GM23338 (cell line): ENCODE measurements around the gene NRP1. TPM values are rescaled to one million over a fixed set of nuclear protein-coding genes. Genes with fewer than 3 reads are reported as not detected.

Source experiments
- ATAC-seq: fragments of 200-7000 bp; cut with Tn5 transposase; 3 replicates; pipeline ENCODE4 v1.9.1; 2020
- DNase-seq: peaks from one replicate; pipeline ENCODE4 v3.0.0-alpha.2; 2015; ENCODE audit warnings: low spot score
- H2AFZ ChIP-seq: fragments of 200-600 bp; sonication (generic); 2 replicates; pipeline ENCODE4 v1.8.0; 2016; ENCODE audit warnings: antibody characterized with exemption, mild to moderate bottlenecking, moderate library complexity
- H3F3A ChIP-seq: fragments of 200-600 bp; sonication (generic); replicated peaks from 2 replicates; pipeline ENCODE4 v1.8.0; 2017; ENCODE audit warnings: antibody characterized with exemption, mixed run types, low read depth
- H3K27ac ChIP-seq: fragments of 200-600 bp; sonication (generic); 2 replicates; pipeline ENCODE4 v1.6.1; 2016; ENCODE audit warnings: low read depth
- H3K27me3 ChIP-seq: fragments of 200-600 bp; sonication (generic); 2 replicates; pipeline ENCODE4 v1.8.0; 2016; ENCODE audit warnings: mild to moderate bottlenecking, mixed run types, moderate library complexity; ENCODE audit not compliant: insufficient read depth
- H3K36me3 ChIP-seq: fragments of 200-600 bp; sonication (generic); 2 replicates; pipeline ENCODE4 v1.8.0; 2016; ENCODE audit warnings: mild to moderate bottlenecking; ENCODE audit not compliant: insufficient read depth
- H3K4me1 ChIP-seq: fragments of 200-600 bp; sonication (generic); 2 replicates; pipeline ENCODE4 v1.8.0; 2016; ENCODE audit warnings: mild to moderate bottlenecking, moderate library complexity; ENCODE audit not compliant: insufficient read depth
- H3K4me2 ChIP-seq: fragments of 200-600 bp; sonication (generic); 2 replicates; pipeline ENCODE4 v1.7.1; 2017; ENCODE audit warnings: mixed run types
- H3K4me3 ChIP-seq: fragments of 200-600 bp; sonication (generic); 2 replicates; pipeline ENCODE4 v1.6.1; 2016; ENCODE audit warnings: mixed run types
- H3K79me2 ChIP-seq: fragments of 200-600 bp; sonication (generic); replicated peaks from 2 replicates; pipeline ENCODE4 v1.8.0; 2017; ENCODE audit warnings: mild to moderate bottlenecking; ENCODE audit not compliant: insufficient read depth
- H3K9me2 ChIP-seq: fragments of 200-600 bp; sonication (generic); 2 replicates; pipeline ENCODE4 v1.8.0; 2017; ENCODE audit not compliant: insufficient read depth
- H4K20me1 ChIP-seq: fragments of 200-600 bp; sonication (generic); replicated peaks from 2 replicates; pipeline ENCODE4 v1.8.0; 2017; ENCODE audit warnings: mild to moderate bottlenecking; ENCODE audit not compliant: insufficient read depth
- H3K27ac Mint-ChIP-seq: 2 replicates; pipeline ENCODE4 v1.8.0; 2020; ENCODE audit warnings: inconsistent platforms, mild to moderate bottlenecking, moderate library complexity, mixed read lengths
- H3K27me3 Mint-ChIP-seq: 3 replicates; pipeline ENCODE4 v1.8.0; 2022; ENCODE audit warnings: low read depth, mild to moderate bottlenecking, moderate library complexity, mixed read lengths, inconsistent platforms; ENCODE audit not compliant: insufficient read depth, poor library complexity
- H3K36me3 Mint-ChIP-seq: 3 replicates; pipeline ENCODE4 v1.8.0; 2021; ENCODE audit warnings: low read depth, mild to moderate bottlenecking, inconsistent platforms, moderate library complexity, mixed read lengths
- H3K4me1 Mint-ChIP-seq: 3 replicates; pipeline ENCODE4 v1.8.0; 2020; ENCODE audit warnings: mild to moderate bottlenecking, inconsistent platforms, mixed read lengths
- H3K4me3 Mint-ChIP-seq: 3 replicates; pipeline ENCODE4 v1.8.0; 2021; ENCODE audit warnings: moderate library complexity, mild to moderate bottlenecking, inconsistent platforms, mixed read lengths
- H3K9me3 Mint-ChIP-seq: 3 replicates; pipeline ENCODE4 v1.8.0; 2020; ENCODE audit warnings: moderate library complexity, mild to moderate bottlenecking, inconsistent platforms, mixed read lengths
- CREB1 ChIP-seq: fragments of 250-450 bp; sonication (Bioruptor Pico); IDR thresholded peaks from 2 replicates; pipeline ENCODE4 v1.5.0; 2020; ENCODE audit warnings: low read depth, mild to moderate bottlenecking, moderate library complexity
- ETS1 ChIP-seq: IDR thresholded peaks from 2 replicates; pipeline ENCODE4 v1.6.1; 2016; ENCODE audit warnings: antibody characterized with exemption
- EZH2 ChIP-seq: fragments of 200-600 bp; sonication (generic); IDR thresholded peaks from one replicate; pipeline ENCODE4 v1.8.0; 2017; ENCODE audit warnings: antibody characterized with exemption, mild to moderate bottlenecking, low read depth; ENCODE audit not compliant: unreplicated experiment
- EZH2phosphoT487 ChIP-seq: fragments of 200-600 bp; sonication (generic); IDR thresholded peaks from one replicate; pipeline ENCODE4 v1.8.1; 2018; ENCODE audit warnings: antibody characterized with exemption; ENCODE audit not compliant: unreplicated experiment
- JUNB ChIP-seq: IDR thresholded peaks from one replicate; pipeline ENCODE4 v1.6.1; 2016; ENCODE audit warnings: antibody characterized with exemption; ENCODE audit not compliant: unreplicated experiment
- NANOG ChIP-seq: IDR thresholded peaks from 2 replicates; pipeline ENCODE4 v1.6.1; 2016; ENCODE audit warnings: antibody characterized with exemption, borderline replicate concordance
- POLR2AphosphoS5 ChIP-seq: IDR thresholded peaks from 2 replicates; pipeline ENCODE4 v1.6.1; 2016; ENCODE audit warnings: antibody characterized with exemption, low read depth
- REST ChIP-seq: IDR thresholded peaks from one replicate; pipeline ENCODE4 v1.6.1; 2018; ENCODE audit warnings: antibody characterized with exemption; ENCODE audit not compliant: unreplicated experiment
- STAT1 ChIP-seq: IDR thresholded peaks from one replicate; pipeline ENCODE4 v1.6.1; 2016; ENCODE audit warnings: antibody characterized with exemption; ENCODE audit not compliant: unreplicated experiment
- ZNF114 ChIP-seq: fragments of 250-450 bp; sonication (Bioruptor Pico); IDR thresholded peaks from 2 replicates; pipeline ENCODE4 v1.5.0; 2020; ENCODE audit warnings: mild to moderate bottlenecking, moderate library complexity
- ZNF331 ChIP-seq: fragments of 250-450 bp; sonication (Bioruptor Pico); IDR thresholded peaks from 2 replicates; pipeline ENCODE4 v1.5.0; 2020; ENCODE audit warnings: low read depth, mild to moderate bottlenecking, moderate library complexity
- polyA plus RNA-seq: library from polyadenylated mRNA; unstranded; fragments of >200 nt; fragmentation: Nextera tagmentation; extraction: Ambion mirVana; gene quantifications from 2 replicates; pipeline ENCODE4 v1.2.1, GENCODE V29; 2016
- total RNA-seq: library from RNA; depleted of rRNA; stranded (reverse); fragments of >200 nt; shearing (Covaris generic); gene quantifications from 2 replicates; pipeline ENCODE4 v1.2.3, GENCODE V29; 2014
- TF ChIP-seq, protein P1 (sequence below), 2 experiments: fragments of 200-600 bp in 1 of 2; sonication (generic) in 1 of 2; conservative IDR thresholded peaks; 2 replicates each; pipeline versions ENCODE4 v1.5.1 to v1.6.1; 2016 to 2017; ENCODE audit warnings: antibody characterized with exemption in 2 of 2, low read depth in 2 of 2, mild to moderate bottlenecking in 2 of 2, moderate library complexity in 1 of 2
- TF ChIP-seq, protein P2 (sequence below): fragments of 250-450 bp; sonication (Bioruptor Pico); IDR thresholded peaks from 2 replicates; pipeline ENCODE4 v1.5.0; 2020; ENCODE audit warnings: mild to moderate bottlenecking, moderate library complexity

Gene NRP1
- total and polyA plus RNA-seq, 2 experiments from 2014 or later: 2.9 to 3.5 TPM

DNA sequence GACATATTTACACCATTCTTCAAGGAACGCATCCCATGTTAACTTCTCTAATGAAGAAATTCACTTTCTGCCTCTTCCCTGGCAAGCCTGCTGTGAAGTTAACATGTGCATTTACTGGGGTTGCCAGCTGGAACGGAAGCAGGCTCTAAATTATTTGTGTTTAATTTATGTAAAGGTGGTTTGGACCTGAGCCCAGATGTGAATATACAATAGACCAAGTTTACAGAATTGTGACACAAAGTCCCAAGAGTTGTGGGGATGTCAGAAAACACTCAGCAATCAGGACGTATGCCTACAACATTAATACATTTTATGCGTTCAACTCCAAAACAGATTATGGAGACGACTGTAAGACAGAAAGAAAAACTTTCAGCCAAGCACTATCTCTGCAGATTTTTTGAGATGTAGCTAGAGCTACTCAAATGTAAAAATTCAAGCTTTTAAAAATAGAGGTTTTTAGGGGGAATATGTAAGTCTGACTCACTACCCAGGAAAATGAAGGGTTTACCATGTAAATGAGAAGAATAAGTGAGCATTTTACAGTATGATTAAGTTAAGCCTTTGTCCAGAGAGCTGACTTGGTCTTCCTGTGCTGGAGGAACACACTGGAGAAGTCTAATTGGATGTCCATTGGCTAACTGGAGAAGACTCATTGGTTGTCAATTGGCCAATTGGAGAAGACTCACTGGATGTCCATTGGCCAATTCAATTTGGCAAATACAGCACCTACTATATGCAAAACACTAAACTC, 19.5 kb downstream of the NRP1 start:
- Mint-ChIP-seq H3K9me3 (no peaks in the 10 kb centered on the region), H3K4me3 (no peak overlapping the region), H3K27me3 (no peaks in the 10 kb centered on the region), H3K36me3 (no peaks in the 10 kb centered on the region), H3K4me1 (peaks cover 10% of the 10 kb centered on the region), H3K27ac (no peak overlapping the region)
- TF ChIP-seq JUNB (no peak), ZNF114 (CRISPR knock-in tag) (no peak), ZNF331 (no peak), STAT1 (no peak), EZH2phosphoT487 (no peak), REST (no peak), CREB1 (no peak), POLR2AphosphoS5 (no peak), EZH2 (no peak), NANOG (no peak), ETS1 (no peak)
- TF ChIP-seq, protein P1, sequence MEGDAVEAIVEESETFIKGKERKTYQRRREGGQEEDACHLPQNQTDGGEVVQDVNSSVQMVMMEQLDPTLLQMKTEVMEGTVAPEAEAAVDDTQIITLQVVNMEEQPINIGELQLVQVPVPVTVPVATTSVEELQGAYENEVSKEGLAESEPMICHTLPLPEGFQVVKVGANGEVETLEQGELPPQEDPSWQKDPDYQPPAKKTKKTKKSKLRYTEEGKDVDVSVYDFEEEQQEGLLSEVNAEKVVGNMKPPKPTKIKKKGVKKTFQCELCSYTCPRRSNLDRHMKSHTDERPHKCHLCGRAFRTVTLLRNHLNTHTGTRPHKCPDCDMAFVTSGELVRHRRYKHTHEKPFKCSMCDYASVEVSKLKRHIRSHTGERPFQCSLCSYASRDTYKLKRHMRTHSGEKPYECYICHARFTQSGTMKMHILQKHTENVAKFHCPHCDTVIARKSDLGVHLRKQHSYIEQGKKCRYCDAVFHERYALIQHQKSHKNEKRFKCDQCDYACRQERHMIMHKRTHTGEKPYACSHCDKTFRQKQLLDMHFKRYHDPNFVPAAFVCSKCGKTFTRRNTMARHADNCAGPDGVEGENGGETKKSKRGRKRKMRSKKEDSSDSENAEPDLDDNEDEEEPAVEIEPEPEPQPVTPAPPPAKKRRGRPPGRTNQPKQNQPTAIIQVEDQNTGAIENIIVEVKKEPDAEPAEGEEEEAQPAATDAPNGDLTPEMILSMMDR (conservative IDR thresholded peaks at IDR 0.05; ENCODE audit: low read depth in 2 of 2): no peak
- TF ChIP-seq, protein P2, sequence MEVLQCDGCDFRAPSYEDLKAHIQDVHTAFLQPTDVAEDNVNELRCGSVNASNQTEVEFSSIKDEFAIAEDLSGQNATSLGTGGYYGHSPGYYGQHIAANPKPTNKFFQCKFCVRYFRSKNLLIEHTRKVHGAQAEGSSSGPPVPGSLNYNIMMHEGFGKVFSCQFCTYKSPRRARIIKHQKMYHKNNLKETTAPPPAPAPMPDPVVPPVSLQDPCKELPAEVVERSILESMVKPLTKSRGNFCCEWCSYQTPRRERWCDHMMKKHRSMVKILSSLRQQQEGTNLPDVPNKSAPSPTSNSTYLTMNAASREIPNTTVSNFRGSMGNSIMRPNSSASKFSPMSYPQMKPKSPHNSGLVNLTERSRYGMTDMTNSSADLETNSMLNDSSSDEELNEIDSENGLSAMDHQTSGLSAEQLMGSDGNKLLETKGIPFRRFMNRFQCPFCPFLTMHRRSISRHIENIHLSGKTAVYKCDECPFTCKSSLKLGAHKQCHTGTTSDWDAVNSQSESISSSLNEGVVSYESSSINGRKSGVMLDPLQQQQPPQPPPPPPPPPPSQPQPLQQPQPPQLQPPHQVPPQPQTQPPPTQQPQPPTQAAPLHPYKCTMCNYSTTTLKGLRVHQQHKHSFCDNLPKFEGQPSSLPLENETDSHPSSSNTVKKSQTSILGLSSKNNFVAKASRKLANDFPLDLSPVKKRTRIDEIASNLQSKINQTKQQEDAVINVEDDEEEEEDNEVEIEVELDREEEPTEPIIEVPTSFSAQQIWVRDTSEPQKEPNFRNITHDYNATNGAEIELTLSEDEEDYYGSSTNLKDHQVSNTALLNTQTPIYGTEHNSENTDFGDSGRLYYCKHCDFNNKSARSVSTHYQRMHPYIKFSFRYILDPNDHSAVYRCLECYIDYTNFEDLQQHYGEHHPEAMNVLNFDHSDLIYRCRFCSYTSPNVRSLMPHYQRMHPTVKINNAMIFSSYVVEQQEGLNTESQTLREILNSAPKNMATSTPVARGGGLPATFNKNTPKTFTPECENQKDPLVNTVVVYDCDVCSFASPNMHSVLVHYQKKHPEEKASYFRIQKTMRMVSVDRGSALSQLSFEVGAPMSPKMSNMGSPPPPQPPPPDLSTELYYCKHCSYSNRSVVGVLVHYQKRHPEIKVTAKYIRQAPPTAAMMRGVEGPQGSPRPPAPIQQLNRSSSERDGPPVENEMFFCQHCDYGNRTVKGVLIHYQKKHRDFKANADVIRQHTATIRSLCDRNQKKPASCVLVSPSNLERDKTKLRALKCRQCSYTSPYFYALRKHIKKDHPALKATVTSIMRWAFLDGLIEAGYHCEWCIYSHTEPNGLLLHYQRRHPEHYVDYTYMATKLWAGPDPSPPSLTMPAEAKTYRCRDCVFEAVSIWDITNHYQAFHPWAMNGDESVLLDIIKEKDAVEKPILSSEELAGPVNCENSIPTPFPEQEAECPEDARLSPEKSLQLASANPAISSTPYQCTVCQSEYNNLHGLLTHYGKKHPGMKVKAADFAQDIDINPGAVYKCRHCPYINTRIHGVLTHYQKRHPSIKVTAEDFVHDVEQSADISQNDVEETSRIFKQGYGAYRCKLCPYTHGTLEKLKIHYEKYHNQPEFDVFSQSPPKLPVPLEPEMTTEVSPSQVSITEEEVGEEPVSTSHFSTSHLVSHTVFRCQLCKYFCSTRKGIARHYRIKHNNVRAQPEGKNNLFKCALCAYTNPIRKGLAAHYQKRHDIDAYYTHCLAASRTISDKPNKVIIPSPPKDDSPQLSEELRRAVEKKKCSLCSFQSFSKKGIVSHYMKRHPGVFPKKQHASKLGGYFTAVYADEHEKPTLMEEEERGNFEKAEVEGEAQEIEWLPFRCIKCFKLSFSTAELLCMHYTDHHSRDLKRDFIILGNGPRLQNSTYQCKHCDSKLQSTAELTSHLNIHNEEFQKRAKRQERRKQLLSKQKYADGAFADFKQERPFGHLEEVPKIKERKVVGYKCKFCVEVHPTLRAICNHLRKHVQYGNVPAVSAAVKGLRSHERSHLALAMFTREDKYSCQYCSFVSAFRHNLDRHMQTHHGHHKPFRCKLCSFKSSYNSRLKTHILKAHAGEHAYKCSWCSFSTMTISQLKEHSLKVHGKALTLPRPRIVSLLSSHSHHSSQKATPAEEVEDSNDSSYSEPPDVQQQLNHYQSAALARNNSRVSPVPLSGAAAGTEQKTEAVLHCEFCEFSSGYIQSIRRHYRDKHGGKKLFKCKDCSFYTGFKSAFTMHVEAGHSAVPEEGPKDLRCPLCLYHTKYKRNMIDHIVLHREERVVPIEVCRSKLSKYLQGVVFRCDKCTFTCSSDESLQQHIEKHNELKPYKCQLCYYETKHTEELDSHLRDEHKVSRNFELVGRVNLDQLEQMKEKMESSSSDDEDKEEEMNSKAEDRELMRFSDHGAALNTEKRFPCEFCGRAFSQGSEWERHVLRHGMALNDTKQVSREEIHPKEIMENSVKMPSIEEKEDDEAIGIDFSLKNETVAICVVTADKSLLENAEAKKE (CRISPR knock-in tag): no peak
- DNase-seq (no peak), ATAC-seq (no peak)
- Histone ChIP-seq H3K9me2 (peaks cover 15% of the 10 kb centered on the region), H3K79me2 (no peaks in the 10 kb centered on the region), H2AFZ (no peak overlapping the region), H3K4me1 (peaks cover 10% of the 10 kb centered on the region), H3K36me3 (no peaks in the 10 kb centered on the region), H3K4me2 (no peak overlapping the region), H3F3A (no peaks in the 10 kb centered on the region), H3K4me3 (no peak overlapping the region), H3K27me3 (no peaks in the 10 kb centered on the region), H3K27ac (no peak overlapping the region), H4K20me1 (no peaks in the 10 kb centered on the region)
